ENCODE data around the gene LRP5.

DNA sequence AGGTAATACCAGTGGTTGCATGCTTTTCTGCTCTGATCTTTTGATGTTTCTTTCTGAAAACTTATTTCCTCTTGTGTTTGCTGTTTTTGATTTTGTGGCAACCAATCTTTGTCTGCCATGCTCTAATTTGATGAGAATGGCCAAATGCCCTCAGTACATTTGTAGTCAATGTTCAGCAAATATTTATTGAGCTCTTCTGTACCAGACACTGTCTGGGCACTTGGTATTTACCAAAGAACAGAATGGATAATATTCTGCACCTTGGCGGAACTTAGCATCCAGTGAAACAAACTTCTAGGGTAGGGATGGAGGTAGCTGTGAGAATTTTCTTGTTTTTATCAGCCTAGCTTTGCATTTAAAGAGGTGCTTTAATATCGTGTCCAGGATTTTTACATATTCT lies 167.8 kb downstream of the LRP5 start:
- no peak for TF ChIP-seq POLR2A (IDR thresholded peaks at IDR 0.05)
- TF ChIP-seq, protein P1, sequence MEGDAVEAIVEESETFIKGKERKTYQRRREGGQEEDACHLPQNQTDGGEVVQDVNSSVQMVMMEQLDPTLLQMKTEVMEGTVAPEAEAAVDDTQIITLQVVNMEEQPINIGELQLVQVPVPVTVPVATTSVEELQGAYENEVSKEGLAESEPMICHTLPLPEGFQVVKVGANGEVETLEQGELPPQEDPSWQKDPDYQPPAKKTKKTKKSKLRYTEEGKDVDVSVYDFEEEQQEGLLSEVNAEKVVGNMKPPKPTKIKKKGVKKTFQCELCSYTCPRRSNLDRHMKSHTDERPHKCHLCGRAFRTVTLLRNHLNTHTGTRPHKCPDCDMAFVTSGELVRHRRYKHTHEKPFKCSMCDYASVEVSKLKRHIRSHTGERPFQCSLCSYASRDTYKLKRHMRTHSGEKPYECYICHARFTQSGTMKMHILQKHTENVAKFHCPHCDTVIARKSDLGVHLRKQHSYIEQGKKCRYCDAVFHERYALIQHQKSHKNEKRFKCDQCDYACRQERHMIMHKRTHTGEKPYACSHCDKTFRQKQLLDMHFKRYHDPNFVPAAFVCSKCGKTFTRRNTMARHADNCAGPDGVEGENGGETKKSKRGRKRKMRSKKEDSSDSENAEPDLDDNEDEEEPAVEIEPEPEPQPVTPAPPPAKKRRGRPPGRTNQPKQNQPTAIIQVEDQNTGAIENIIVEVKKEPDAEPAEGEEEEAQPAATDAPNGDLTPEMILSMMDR (IDR thresholded peaks at IDR 0.05), result no peak
